ENCODE results near the gene MAMDC4. TPM values are rescaled to one million over a fixed set of nuclear protein-coding genes. Genes with fewer than 3 reads are reported as not detected.

MAMDC4 gene
- polyA plus RNA-seq, 4 donors, result 6.0 to 10.6 (median 6.9) TPM

Other genes starting within 250 kb of the MAMDC4 start
- 10 to 100 TPM; 52.6 to 97.9 (median 59.2) TPM for gene EGFL7, start 189.4 kb upstream of the MAMDC4 start, polyA plus RNA-seq (ENCODE audit: insufficient read length in 4 of 4)
- 10 to 100 TPM; 42.2 to 61.6 (median 43.2) TPM for gene AGPAT2, start 164.9 kb upstream of the MAMDC4 start, polyA plus RNA-seq (ENCODE audit: insufficient read length in 4 of 4)
- gene DIPK1B, start 139.8 kb upstream of the MAMDC4 start, polyA plus RNA-seq (ENCODE audit: insufficient read length in 4 of 4), result 10 to 100 TPM; 31.0 to 47.3 (median 34.3) TPM
- gene LCN10, start 109.4 kb upstream of the MAMDC4 start, polyA plus RNA-seq (ENCODE audit: insufficient read length in 4 of 4), result 1 to 10 TPM in 3 of 4 donors, under 1 TPM in 1; 0.56 to 1.5 (median 1.2) TPM
- under 1 TPM in 1 of 4 donors, not detected in 3; 0.34 TPM for gene LCN6, start 103.8 kb upstream of the MAMDC4 start, polyA plus RNA-seq (ENCODE audit: insufficient read length in 4 of 4)
- under 1 TPM; 0.17 to 0.30 (median 0.25) TPM for gene LCN8, start 94.1 kb upstream of the MAMDC4 start, polyA plus RNA-seq (ENCODE audit: insufficient read length in 4 of 4)
- gene LCN15, start 87.8 kb upstream of the MAMDC4 start, polyA plus RNA-seq (ENCODE audit: insufficient read length in 4 of 4), result under 1 TPM in 2 of 4 donors, not detected in 2; 0.06 to 0.08 TPM
- gene TMEM141, start 61.0 kb upstream of the MAMDC4 start, polyA plus RNA-seq (ENCODE audit: insufficient read length in 4 of 4), result 10 to 100 TPM; 69.6 to 89.4 (median 73.2) TPM
- gene CCDC183, start 56.0 kb upstream of the MAMDC4 start, polyA plus RNA-seq (ENCODE audit: insufficient read length in 4 of 4), result 1 to 10 TPM; 4.8 to 6.2 (median 5.2) TPM
- gene RABL6, start 44.4 kb upstream of the MAMDC4 start, polyA plus RNA-seq (ENCODE audit: insufficient read length in 4 of 4), result 10 to 100 TPM; 56.6 to 76.5 (median 64.3) TPM
- gene AJM1, start 9.9 kb upstream of the MAMDC4 start, polyA plus RNA-seq (ENCODE audit: insufficient read length in 4 of 4), result 1 to 10 TPM in 2 of 4 donors, under 1 TPM in 2; 0.67 to 1.7 (median 0.96) TPM
- 100 to 1,000 TPM in 1 of 4 donors, 10 to 100 TPM in 3; 79.2 to 145 (median 81.4) TPM for gene PHPT1, start 2.9 kb upstream of the MAMDC4 start, polyA plus RNA-seq (ENCODE audit: insufficient read length in 4 of 4)
- gene EDF1, start 14.0 kb downstream of the MAMDC4 start, polyA plus RNA-seq (ENCODE audit: insufficient read length in 4 of 4), result 100 to 1,000 TPM; 317 to 400 (median 357) TPM
- 10 to 100 TPM; 11.3 to 16.8 (median 12.4) TPM for gene TRAF2, start 34.2 kb downstream of the MAMDC4 start, polyA plus RNA-seq (ENCODE audit: insufficient read length in 4 of 4)
- gene FBXW5, start 92.4 kb downstream of the MAMDC4 start, polyA plus RNA-seq (ENCODE audit: insufficient read length in 4 of 4), result 10 to 100 TPM; 38.7 to 67.9 (median 43.5) TPM
- gene C8G, start 92.9 kb downstream of the MAMDC4 start, polyA plus RNA-seq (ENCODE audit: insufficient read length in 4 of 4), result 1 to 10 TPM in 2 of 4 donors, under 1 TPM in 2; 0.36 to 1.1 (median 0.90) TPM
- gene LCN12, start 99.9 kb downstream of the MAMDC4 start, polyA plus RNA-seq (ENCODE audit: insufficient read length in 4 of 4), result 10 to 100 TPM; 21.8 to 36.8 (median 29.4) TPM
- 100 to 1,000 TPM in 1 of 4 donors, 10 to 100 TPM in 3; 27.8 to 104 (median 33.5) TPM for gene PTGDS, start 125.2 kb downstream of the MAMDC4 start, polyA plus RNA-seq (ENCODE audit: insufficient read length in 4 of 4)
- gene LCNL1, start 130.6 kb downstream of the MAMDC4 start, polyA plus RNA-seq (ENCODE audit: insufficient read length in 4 of 4), result under 1 TPM; 0.08 to 0.35 (median 0.19) TPM
- 10 to 100 TPM; 26.9 to 46.1 (median 31.5) TPM for gene PAXX, start 140.1 kb downstream of the MAMDC4 start, polyA plus RNA-seq (ENCODE audit: insufficient read length in 4 of 4)
- 1 to 10 TPM in 1 of 4 donors, under 1 TPM in 3; 0.28 to 1.2 (median 0.50) TPM for gene CLIC3, start 144.2 kb downstream of the MAMDC4 start, polyA plus RNA-seq (ENCODE audit: insufficient read length in 4 of 4)
- gene ABCA2, start 175.9 kb downstream of the MAMDC4 start, polyA plus RNA-seq (ENCODE audit: insufficient read length in 4 of 4), result 10 to 100 TPM; 33.3 to 57.9 (median 40.2) TPM
- gene FUT7, start 179.7 kb downstream of the MAMDC4 start, polyA plus RNA-seq (ENCODE audit: insufficient read length in 4 of 4), result under 1 TPM in 2 of 4 donors, not detected in 2; 0.04 to 0.11 TPM
- 10 to 100 TPM; 22.8 to 47.1 (median 26.5) TPM for gene NPDC1, start 193.8 kb downstream of the MAMDC4 start, polyA plus RNA-seq (ENCODE audit: insufficient read length in 4 of 4)
- gene ENTPD2, start 201.7 kb downstream of the MAMDC4 start, polyA plus RNA-seq (ENCODE audit: insufficient read length in 4 of 4), result 1 to 10 TPM; 3.4 to 7.4 (median 4.2) TPM
- gene SAPCD2, start 218.2 kb downstream of the MAMDC4 start, polyA plus RNA-seq (ENCODE audit: insufficient read length in 4 of 4), result 1 to 10 TPM; 5.4 to 9.5 (median 6.0) TPM
- gene UAP1L1, start 225.2 kb downstream of the MAMDC4 start, polyA plus RNA-seq (ENCODE audit: insufficient read length in 4 of 4), result 1 to 10 TPM; 4.6 to 6.6 (median 5.6) TPM
- 10 to 100 TPM; 46.4 to 62.2 (median 53.4) TPM for gene MAN1B1, start 234.6 kb downstream of the MAMDC4 start, polyA plus RNA-seq (ENCODE audit: insufficient read length in 4 of 4)